CD14-positive monocyte (primary cell): ENCODE measurements around the gene COG2. TPM values are rescaled to one million over a fixed set of nuclear protein-coding genes. Genes with fewer than 3 reads are reported as not detected.

ENCODE experiments used
- DNase-seq, 3 donors: peaks; one replicate each; pipeline ENCODE4 v3.0.0-alpha.2; 2011 to 2022
- H2AFZ ChIP-seq: 2 replicates; pipeline ENCODE4 v1.6.0; 2012; ENCODE audit warnings: mild to moderate bottlenecking, low read depth, low read length, inconsistent platforms; ENCODE audit not compliant: insufficient read depth, poor library complexity, severe bottlenecking
- H3K27ac ChIP-seq, 2 donors: 1 replicate in 1 of 2; 2 replicates in 1 of 2; pipeline ENCODE4 v1.5.1; 2012 to 2013; ENCODE audit warnings: low read length in 2 of 2, control low read depth in 1 of 2, inconsistent platforms in 1 of 2, low read depth in 1 of 2, mild to moderate bottlenecking in 1 of 2
- H3K27me3 ChIP-seq, 2 donors: one replicate each; pipeline versions ENCODE4 v1.6.0 to v1.6.1; 2011 to 2013; ENCODE audit warnings: low read length in 2 of 2; ENCODE audit not compliant: control insufficient read depth in 2 of 2, insufficient read depth in 2 of 2
- H3K36me3 ChIP-seq, 2 donors: replicated peaks in 1 of 2; 1 replicate in 1 of 2; 2 replicates in 1 of 2; pipeline versions ENCODE4 v1.5.1 to v1.6.1; 2012 to 2013; ENCODE audit warnings: low read length in 2 of 2, control low read depth in 1 of 2, inconsistent platforms in 1 of 2, mild to moderate bottlenecking in 1 of 2; ENCODE audit not compliant: insufficient read depth in 2 of 2, control insufficient read depth in 1 of 2
- H3K4me1 ChIP-seq, 2 donors: 1 replicate in 1 of 2; 2 replicates in 1 of 2; pipeline versions ENCODE4 v1.5.1 to v1.6.1; 2012 to 2013; ENCODE audit warnings: low read length in 2 of 2, control low read depth in 1 of 2, inconsistent platforms in 1 of 2, mild to moderate bottlenecking in 1 of 2, moderate library complexity in 1 of 2; ENCODE audit not compliant: insufficient read depth in 2 of 2, control insufficient read depth in 1 of 2
- H3K4me2 ChIP-seq: replicated peaks from 2 replicates; pipeline ENCODE3; 2012; ENCODE audit warnings: low read length, moderate library complexity, mild to moderate bottlenecking; ENCODE audit not compliant: poor library complexity, severe bottlenecking; ENCODE audit errors: extremely low read depth
- H3K4me3 ChIP-seq, 3 experiments: fragments of 200-600 bp in 1 of 3; sonication (generic) in 1 of 3; replicated peaks in 1 of 3; 1 replicate in 2 of 3; 2 replicates in 1 of 3; pipeline ENCODE4 v1.5.1; 2011 to 2013; ENCODE audit warnings: low read length in 3 of 3, mild to moderate bottlenecking in 3 of 3, control low read depth in 2 of 3, low read depth in 2 of 3, inconsistent platforms in 1 of 3, moderate library complexity in 1 of 3
- H3K79me2 ChIP-seq: 2 replicates; pipeline ENCODE4 v1.6.0; 2012; ENCODE audit warnings: mild to moderate bottlenecking, control low read depth, inconsistent platforms, low read length, moderate library complexity; ENCODE audit not compliant: insufficient read depth
- H3K9ac ChIP-seq: 2 replicates; pipeline ENCODE4 v1.6.0; 2017; ENCODE audit warnings: low read length, mild to moderate bottlenecking; ENCODE audit not compliant: insufficient read depth, poor library complexity, severe bottlenecking
- H3K9me3 ChIP-seq, 2 donors: replicated peaks in 1 of 2; 1 replicate in 1 of 2; 2 replicates in 1 of 2; pipeline versions ENCODE4 v1.5.1 to v1.6.1; 2012 to 2013; ENCODE audit warnings: low read length in 2 of 2, control low read depth in 1 of 2; ENCODE audit not compliant: control insufficient read depth in 1 of 2, insufficient read depth in 1 of 2
- H4K20me1 ChIP-seq: 2 replicates; pipeline ENCODE4 v1.6.0; 2012; ENCODE audit warnings: mild to moderate bottlenecking, low read length, control low read depth, moderate library complexity; ENCODE audit not compliant: insufficient read depth
- H3K27ac Mint-ChIP-seq, 7 donors: one replicate each; pipeline ENCODE4 v1.8.0; 2020; ENCODE audit warnings: mild to moderate bottlenecking in 7 of 7, mixed read lengths in 7 of 7, moderate library complexity in 6 of 7, inconsistent platforms in 2 of 7
- H3K27me3 Mint-ChIP-seq, 3 donors: one replicate each; pipeline ENCODE4 v1.8.0; 2021 to 2022; ENCODE audit warnings: low read depth in 3 of 3, mild to moderate bottlenecking in 3 of 3, mixed read lengths in 3 of 3, moderate library complexity in 3 of 3, inconsistent platforms in 1 of 3
- H3K36me3 Mint-ChIP-seq, 2 donors: one replicate each; pipeline ENCODE4 v1.8.0; 2020; ENCODE audit warnings: mixed read lengths in 2 of 2, inconsistent platforms in 1 of 2, mild to moderate bottlenecking in 1 of 2
- H3K4me1 Mint-ChIP-seq: one replicate; pipeline ENCODE4 v1.8.0; 2020; ENCODE audit warnings: mild to moderate bottlenecking, mixed read lengths
- H3K4me3 Mint-ChIP-seq, 2 donors: one replicate each; pipeline ENCODE4 v1.8.0; 2020; ENCODE audit warnings: mild to moderate bottlenecking in 2 of 2, mixed read lengths in 2 of 2, moderate library complexity in 1 of 2
- H3K9me3 Mint-ChIP-seq, 7 donors: one replicate each; pipeline ENCODE4 v1.8.0; 2020 to 2022; ENCODE audit warnings: mixed read lengths in 7 of 7, mild to moderate bottlenecking in 6 of 7, moderate library complexity in 6 of 7, inconsistent platforms in 2 of 7
- CTCF ChIP-seq: fragments of 200-600 bp; IDR thresholded peaks from one replicate; pipeline ENCODE4 v1.8.0; 2022; ENCODE audit warnings: antibody characterized with exemption, mild to moderate bottlenecking
- WGBS: methylation state at CpG from one replicate; pipeline ENCODE4 v1.1.5; 2013; ENCODE audit warnings: missing lambda C conversion rate; ENCODE audit not compliant: insufficient coverage; 5-methylcytosine and 5-hydroxymethylcytosine counted together
- intact Hi-C, 2 donors: fragments of 100-400 bp; cut with micrococcal nuclease; formaldehyde crosslinking; loops; one replicate each; pipeline versions ENCODE4 v1.15.0 to v1.15.1; 2023
- polyA plus RNA-seq, 3 donors: library from polyadenylated mRNA; depleted of rRNA in 1 of 3; unstranded in 2 of 3; stranded (reverse) in 1 of 3; fragments of 300-500 nt in 2 of 3; fragments of >200 nt in 1 of 3; fragmentation: Illumina TruSeq in 2 of 3; gene quantifications; 1 replicate in 2 of 3; 2 replicates in 1 of 3; pipeline ENCODE4 v1.2.3, GENCODE V29; 2012 to 2021

COG2 gene
- polyA plus RNA-seq, 3 donors = 16.7 to 30.4 (median 24.7) TPM

DNA sequence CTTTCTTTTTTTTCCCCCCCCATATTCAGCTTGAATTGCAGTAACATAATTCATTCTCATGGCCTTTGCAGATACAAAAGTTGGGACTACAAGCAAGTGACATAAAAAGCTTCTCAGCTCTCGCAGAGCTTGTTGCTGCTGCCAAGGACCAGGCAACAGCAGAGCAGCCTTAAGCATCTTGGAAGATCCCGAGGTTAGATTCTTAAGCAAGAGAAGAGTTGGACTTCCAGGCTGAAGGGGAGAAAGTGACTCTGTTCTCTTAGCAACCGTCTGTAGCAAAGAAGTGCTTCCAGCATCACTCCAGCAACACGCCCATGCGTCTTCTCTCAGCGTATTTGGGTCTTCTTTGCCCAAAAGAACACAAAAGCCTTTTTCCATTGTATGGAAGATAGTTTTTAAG, 50.9 kb downstream of the COG2 start:
- Mint-ChIP-seq H3K36me3 (peaks cover 54 to 60% of the 10 kb centered on the region in 2 donors), H3K9me3 (no peaks in the 10 kb centered on the region), H3K27me3 (no peaks in the 10 kb centered on the region), H3K4me1 (no peaks in the 10 kb centered on the region), H3K4me3 (no peak overlapping the region), H3K27ac (no peak overlapping the region)
- no peak for TF ChIP-seq CTCF
- Histone ChIP-seq H3K4me1 (no peaks in the 10 kb centered on the region), H3K4me2 (no peak overlapping the region), H3K79me2 (no peaks in the 10 kb centered on the region), H3K9ac (no peak overlapping the region), H4K20me1 (no peaks in the 10 kb centered on the region), H3K9me3 (no peaks in the 10 kb centered on the region), H3K4me3 (no peak overlapping the region), H3K36me3 (peaks cover 62 to 65% of the 10 kb centered on the region in 2 donors), H3K27me3 (no peaks in the 10 kb centered on the region), H2AFZ (no peak overlapping the region), H3K27ac (no peak overlapping the region)
- 93% methylated on average over 2 of the region's 6 CpGs for WGBS
- DNase-seq = no peak
- intact Hi-C loops = no loop called here

- Histone ChIP-seq H3K27me3 (no peaks in the 10 kb centered on the region), H3K4me3 (no peak overlapping the region), H2AFZ (no peak overlapping the region), H3K9ac (no peak overlapping the region), H3K27ac (no peak overlapping the region), H3K36me3 (peaks cover 57 to 59% of the 10 kb centered on the region in 2 donors), H3K79me2 (no peaks in the 10 kb centered on the region), H3K9me3 (no peaks in the 10 kb centered on the region), H3K4me1 (no peaks in the 10 kb centered on the region), H3K4me2 (no peak overlapping the region), H4K20me1 (no peaks in the 10 kb centered on the region)
- no peaks in the 10 kb centered on the region for H3K27me3 Mint-ChIP-seq
- H3K27ac Mint-ChIP-seq = peak overlapping the region in 1 of 7 donors; percentile 4
- H3K4me3 Mint-ChIP-seq = no peak overlapping the region
- no peak for DNase-seq
- no peaks in the 10 kb centered on the region for H3K4me1 Mint-ChIP-seq
- 100% methylated on average over 1 of the region's 8 CpGs for WGBS
- intact Hi-C loops = no loop called here
- H3K9me3 Mint-ChIP-seq = no peaks in the 10 kb centered on the region
- no peak for TF ChIP-seq CTCF
- H3K36me3 Mint-ChIP-seq = peaks cover 49 to 55% of the 10 kb centered on the region in 2 donors
These were observed 51.5 kb downstream of the COG2 start for GRCh38 chr1:230693777-230694176.
